GM21529 (cell line): Measurements from ENCODE around the gene SLC4A1AP.

ENCODE experiments used
- ATAC-seq: cut with Tn5 transposase; IDR thresholded peaks from one replicate; pipeline ENCODE4 v1.9.1; 2021; ENCODE audit not compliant: unreplicated experiment

The SLC4A1AP gene

DNA sequence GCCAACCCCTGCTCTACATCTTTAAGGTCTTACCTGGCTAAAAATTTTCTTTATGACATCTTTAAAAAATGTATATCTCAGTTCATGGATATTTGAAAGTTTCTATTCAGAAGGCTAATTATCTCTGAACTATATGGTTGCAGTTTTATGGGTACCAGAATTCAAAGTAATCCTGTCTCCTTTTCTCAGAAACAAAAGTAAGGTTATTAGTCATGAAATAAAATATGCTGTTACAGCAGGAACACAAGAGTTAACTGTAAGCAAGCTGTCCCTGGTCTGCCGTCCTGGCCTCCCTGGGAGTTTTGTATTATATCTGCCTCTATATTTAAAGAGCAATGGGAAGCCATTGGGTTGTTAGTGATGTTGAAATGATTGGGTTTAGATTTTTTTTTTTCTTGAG is 34.0 kb downstream of the SLC4A1AP start:
- no peak for ATAC-seq

GRCh38 chr2:27701676-27702075 is 38.0 kb downstream of the SLC4A1AP start:
- ATAC-seq, result no peak

- no peak for ATAC-seq
These were observed 38.6 kb downstream of the SLC4A1AP start for GRCh38 chr2:27702302-27702701.

- peak; percentile 80 for ATAC-seq
These were observed 40.1 kb downstream of the SLC4A1AP start for GRCh38 chr2:27703638-27704341.

DNA sequence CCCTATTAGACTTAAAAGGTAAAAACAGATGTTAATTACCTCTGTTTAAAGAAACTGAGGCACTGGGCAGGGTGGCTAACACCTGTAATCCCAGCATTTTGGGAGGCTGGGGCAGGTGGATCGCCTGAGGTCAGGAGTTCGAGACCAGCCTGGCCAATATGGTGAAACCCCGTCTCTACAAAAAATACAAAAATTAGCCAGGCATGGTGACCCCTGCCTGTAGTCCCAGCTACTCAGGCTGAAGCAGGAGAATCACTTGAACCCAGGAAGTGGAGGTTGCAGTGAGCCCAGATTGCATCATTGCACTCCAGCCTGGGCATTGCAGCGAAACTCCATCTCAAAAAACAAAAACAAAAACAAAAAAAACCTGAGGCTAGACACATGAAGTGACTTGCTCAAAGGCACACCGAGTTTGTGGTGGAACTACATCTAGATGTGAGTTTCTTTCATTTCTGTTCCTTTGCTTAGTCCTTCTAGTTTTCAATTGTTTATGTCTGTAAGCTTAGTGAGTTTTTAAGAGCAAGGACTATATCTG is 40.7 kb downstream of the SLC4A1AP start:
- no peak for ATAC-seq

DNA sequence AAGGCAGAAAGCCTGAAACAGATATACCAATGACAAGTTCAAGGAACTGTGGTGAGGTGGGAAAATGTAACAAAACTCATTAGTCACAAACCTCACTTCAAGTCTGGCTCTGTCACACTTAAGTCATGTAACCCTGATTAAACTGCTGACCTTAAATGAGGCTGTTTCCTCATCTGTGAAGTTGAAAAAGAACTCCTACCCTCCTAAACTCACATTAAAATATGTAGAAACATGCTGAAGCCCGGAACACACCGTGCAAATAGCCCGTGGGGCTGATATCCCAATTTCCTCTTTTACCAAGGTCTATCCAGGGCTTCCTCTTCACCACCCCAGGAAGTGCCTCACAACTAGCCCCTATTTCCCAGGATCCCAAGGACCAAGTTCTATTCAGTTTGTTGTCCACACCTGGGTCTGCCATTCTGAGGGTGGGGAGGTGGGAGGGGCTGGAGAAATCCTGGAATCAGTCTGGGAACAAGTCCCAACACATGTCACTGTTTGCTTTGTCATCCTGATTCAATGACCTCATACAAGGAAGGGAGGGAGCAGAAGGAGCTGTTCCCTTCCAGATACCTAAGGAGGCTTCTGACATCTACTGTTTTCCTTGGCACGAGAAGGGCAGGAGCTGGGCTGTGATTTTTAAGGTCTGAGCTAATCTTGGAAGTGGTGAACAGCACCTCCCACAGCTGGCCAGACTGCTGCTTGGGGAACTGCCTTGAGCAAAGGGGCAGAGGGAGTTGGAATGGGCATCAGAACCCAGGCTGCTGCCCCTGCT is 42.3 kb downstream of the SLC4A1AP start:
- no peak for ATAC-seq

DNA sequence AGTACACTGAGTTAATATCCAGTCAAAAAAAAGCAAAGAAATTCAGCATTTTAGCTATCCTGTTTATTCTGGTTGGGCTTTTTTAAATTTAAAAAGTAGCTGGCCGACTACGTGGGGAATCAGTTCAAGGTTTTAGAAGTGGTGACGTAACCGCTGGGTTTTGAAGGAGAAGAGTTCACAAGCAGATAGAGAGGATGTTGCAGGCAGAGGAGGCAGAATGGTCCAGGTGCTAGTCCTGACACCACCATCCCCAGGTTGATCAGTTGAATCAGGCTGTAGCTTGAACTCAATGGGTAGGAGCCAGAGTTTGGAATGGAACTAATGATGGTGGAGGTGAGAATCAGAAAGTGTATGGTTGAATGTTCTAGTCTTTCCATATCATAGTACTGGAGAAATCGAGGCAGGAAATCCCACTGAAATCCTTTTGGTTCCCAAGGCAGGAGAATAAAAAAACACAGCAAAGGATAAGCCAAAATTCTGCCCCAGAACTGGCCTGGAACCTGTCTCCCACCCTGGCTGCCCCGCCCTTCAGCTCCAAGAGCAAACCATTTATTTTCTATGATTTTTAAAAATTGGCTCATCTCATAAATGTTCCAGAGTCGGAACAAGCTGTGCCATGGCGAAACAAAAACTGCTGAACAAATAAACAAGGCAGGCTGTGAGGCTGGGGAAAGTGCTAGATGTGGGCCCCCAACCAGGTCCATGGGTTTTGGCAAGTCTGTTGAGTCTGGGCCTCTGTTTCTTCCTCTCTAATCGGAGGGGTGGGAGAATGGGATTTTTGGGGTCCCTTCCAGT is 44.0 kb downstream of the SLC4A1AP start:
- no peak for ATAC-seq

GRCh38 chr2:27708257-27708654 is 44.6 kb downstream of the SLC4A1AP start:
- no peak for ATAC-seq

DNA sequence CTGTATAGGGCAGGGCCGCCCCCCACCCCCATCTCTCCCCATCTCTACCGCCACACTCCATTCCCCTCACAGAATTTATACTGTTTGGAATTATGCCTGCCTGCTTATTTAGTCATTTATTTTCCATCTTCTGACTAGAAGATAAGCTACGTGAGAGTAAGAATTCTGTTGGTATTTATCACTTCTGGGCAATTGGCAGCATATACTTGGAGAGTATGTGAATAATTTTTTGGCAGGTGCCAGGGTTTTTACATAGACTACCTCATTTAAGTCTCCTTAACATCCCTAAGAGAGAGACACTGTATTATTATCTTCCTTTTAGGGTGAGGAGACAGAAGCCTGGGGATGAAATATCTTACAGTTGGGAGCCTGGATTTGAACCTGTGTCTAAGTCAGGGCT is 45.0 kb downstream of the SLC4A1AP start:
- no peak for ATAC-seq

GRCh38 chr2:27709326-27709725 is 45.6 kb downstream of the SLC4A1AP start:
- no peak for ATAC-seq

DNA sequence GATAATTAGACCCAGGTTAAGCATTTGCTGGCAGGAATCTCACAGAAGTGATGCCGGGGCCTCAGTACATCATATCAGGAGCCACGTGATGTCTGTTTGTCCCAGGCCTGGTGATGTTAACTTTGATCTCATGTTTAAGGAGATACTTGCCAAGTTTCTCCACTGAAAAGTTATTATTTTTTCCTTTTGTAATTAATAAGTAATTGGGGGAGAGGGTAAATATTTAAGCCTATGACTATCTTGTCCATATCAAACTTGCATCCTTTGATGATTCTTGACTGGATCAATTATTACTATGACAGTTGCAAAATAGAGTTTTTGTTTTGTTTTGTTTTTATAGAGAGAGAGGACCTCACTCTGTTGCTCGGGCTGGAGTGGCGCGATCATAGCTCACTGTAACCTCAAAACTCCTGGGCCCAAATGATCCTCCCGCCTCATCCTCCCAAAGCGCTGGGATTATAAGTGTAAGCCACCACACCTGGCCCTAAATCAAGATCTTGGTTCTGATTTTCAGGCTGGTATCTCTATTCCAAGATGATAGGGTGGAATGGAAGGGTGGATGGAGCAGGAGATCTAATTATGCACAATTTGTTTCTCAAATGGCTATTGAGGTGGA is 46.4 kb downstream of the SLC4A1AP start:
- no peak for ATAC-seq

DNA sequence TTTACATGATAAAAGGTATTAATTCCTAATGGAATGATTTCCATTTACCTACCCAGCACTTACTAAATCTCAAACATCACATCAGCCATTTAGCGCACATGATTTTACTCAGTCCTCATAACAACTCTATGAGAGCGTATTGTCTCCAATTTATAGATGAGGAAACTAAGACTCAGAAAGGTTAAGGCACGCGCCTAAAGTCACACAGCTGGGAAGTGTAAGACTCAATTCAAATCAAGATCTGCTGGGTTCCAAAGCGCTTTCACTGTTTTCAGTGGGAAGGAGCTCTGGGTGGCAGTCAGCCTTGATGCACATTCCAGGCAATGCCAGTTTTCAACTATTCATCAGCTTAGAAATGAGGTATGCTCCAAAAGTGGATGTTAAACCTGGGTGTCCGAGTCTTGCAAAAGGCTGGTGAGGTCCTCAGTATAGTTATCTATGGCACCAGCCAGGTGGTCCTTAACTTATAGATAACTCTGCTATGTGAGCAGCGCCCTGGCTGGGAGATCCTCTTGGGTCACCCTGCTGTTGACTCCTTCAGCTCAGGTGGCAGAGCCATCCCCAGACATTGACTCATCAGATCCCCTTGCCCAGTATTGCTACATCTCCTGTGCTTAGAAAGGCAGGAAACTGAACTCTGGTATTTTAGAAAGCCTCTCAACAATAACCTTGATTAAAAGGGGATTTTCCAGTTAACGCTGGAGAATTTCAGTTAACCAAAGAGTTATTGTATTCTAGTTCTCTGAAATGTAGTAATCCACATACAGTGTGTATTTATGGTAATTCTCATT is 47.1 kb downstream of the SLC4A1AP start:
- no peak for ATAC-seq

DNA sequence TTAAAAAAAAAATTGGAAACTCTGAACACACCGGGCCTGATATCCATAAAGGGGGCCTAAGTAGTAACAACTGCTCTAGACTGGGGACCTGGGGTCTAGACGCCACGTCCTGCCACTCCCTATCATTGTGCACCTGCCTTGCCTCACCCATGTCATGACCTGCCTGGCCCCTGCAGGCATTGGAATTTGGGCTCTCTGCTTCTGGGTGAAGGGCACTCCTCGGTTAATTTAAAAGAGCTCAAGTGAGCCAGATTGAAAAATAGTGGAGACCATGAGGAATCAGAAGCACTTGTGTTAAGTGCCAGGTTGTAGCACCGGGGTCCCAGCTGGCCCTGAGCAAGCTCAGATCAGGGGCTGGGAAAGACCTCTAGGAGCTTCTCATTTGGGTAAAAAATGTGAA is 48.1 kb downstream of the SLC4A1AP start:
- no peak for ATAC-seq

GRCh38 chr2:27712522-27712921 is 48.8 kb downstream of the SLC4A1AP start:
- no peak for ATAC-seq

DNA sequence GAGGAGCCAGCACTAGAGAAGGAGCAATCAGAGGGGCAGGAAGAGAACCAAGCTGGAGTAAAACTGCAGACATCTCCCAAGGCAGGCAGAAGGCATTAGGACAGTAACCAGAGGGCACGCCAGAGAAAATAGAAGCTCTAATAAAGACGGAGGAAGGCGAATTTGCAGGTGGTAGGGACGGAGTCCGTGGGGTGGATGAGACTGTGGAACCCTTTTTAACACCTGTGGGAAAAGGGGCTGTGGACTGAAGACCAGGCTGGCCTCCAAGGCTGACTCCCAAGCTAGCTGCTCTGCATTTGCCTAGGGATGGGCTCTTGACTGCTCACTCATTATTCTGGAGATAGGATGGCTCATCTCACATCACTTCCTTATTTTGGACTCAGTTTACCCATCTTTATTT is 49.5 kb downstream of the SLC4A1AP start:
- ATAC-seq, result no peak

GRCh38 chr2:27714053-27714452 is 50.4 kb downstream of the SLC4A1AP start:
- ATAC-seq, result no peak

DNA sequence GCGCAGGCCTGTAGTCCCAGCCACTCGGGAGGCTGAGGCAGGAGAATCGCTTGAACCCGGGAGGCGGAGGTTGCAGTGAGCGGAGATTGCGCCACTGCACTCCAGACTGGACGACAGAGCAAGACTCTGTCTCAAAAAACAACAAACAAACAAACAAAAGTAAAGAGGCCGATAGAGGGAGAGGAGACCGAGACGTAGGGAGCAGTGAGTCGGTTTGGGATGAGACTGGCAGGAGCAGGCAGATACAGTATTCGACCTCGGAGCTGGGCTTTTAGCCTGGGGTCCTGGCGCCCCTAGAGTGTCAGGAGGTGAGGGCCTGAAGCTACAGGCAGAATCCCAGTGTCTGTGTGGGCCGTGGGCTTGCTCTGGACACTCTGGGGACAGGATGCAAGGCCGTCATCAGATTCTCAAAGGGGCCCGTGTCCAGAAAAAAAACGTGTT is 51.2 kb downstream of the SLC4A1AP start:
- no peak for ATAC-seq

- no peak for ATAC-seq
These were observed 51.9 kb downstream of the SLC4A1AP start for GRCh38 chr2:27715318-27716210.
